SK-N-MC (cell line): ENCODE measurements around the gene DUT.

Experiments used
- EZH2 ChIP-seq: fragments of 200-600 bp; sonication (generic); IDR thresholded peaks from one replicate; pipeline ENCODE4 v1.6.1; 2017; ENCODE audit warnings: antibody characterized with exemption
- FOXP2 ChIP-seq: optimal IDR thresholded peaks from 2 replicates; pipeline ENCODE3; 2011; ENCODE audit warnings: mild to moderate bottlenecking, moderate library complexity; ENCODE audit not compliant: insufficient read depth; ENCODE audit errors: extremely low read length, control extremely low read depth
- POLR2AphosphoS5 ChIP-seq: IDR thresholded peaks from 2 replicates; pipeline ENCODE4 v1.6.1; 2012; ENCODE audit warnings: mild to moderate bottlenecking, low read depth, low read length, borderline replicate concordance

GRCh38 chr15:48343865-48344264, 12.6 kb downstream of the DUT start:
- TF ChIP-seq EZH2 (no peak), POLR2AphosphoS5 (no peak), FOXP2 (no peak)
